GM21515 (cell line): Measurements from ENCODE around the gene YIF1A.
A peak's percentile ranks its signal among the peaks of the same experiment; 100 is the strongest.
"Not testable (repeated sequence)": the region's sequence is repeated elsewhere in the genome, so short reads cannot be mapped to it uniquely, and the experiment has no call there.

Experiments used
- ATAC-seq: cut with Tn5 transposase; IDR thresholded peaks from one replicate; pipeline ENCODE4 v1.9.1; 2021; ENCODE audit not compliant: unreplicated experiment

The YIF1A gene

GRCh38 chr11:66311965-66312548 lies 23.1 kb upstream of the YIF1A start:
- ATAC-seq = peak; percentile 55

GRCh38 chr11:66311470-66311964 lies 22.6 kb upstream of the YIF1A start:
- no peak for ATAC-seq

GRCh38 chr11:66310803-66311440 lies 22.0 kb upstream of the YIF1A start:
- not testable (repeated sequence) for ATAC-seq

GRCh38 chr11:66310324-66310723 lies 21.4 kb upstream of the YIF1A start:
- ATAC-seq = no peak

- ATAC-seq = no peak
These were observed 20.5 kb upstream of the YIF1A start for GRCh38 chr11:66309475-66309874.

- no peak for ATAC-seq
These were observed 13.7 kb upstream of the YIF1A start for GRCh38 chr11:66302656-66303055.

- ATAC-seq = no peak
These were observed 10.2 kb upstream of the YIF1A start for GRCh38 chr11:66299186-66299585.

- ATAC-seq = no peak
These were observed 8.7 kb upstream of the YIF1A start for GRCh38 chr11:66297610-66298009.

GRCh38 chr11:66294626-66295620 lies 6.0 kb upstream of the YIF1A start:
- ATAC-seq = no peak

- no peak for ATAC-seq
These were observed 5.1 kb upstream of the YIF1A start for GRCh38 chr11:66293777-66294625.

GRCh38 chr11:66293352-66293751 lies 4.4 kb upstream of the YIF1A start:
- no peak for ATAC-seq

- no peak for ATAC-seq
These were observed 3.8 kb upstream of the YIF1A start for GRCh38 chr11:66292543-66293332.

GRCh38 chr11:66291706-66292542 lies 3.0 kb upstream of the YIF1A start, which contains the start of gene TMEM151A:
TSS of gene TMEM151A (plus strand) at chr11:66291894. CDS start at chr11:66292014, 120 bp downstream.
- ATAC-seq = no peak

GRCh38 chr11:66291303-66291705 lies 2.4 kb upstream of the YIF1A start:
- no peak for ATAC-seq

GRCh38 chr11:66290330-66290621 lies 1.3 kb upstream of the YIF1A start:
- ATAC-seq = no peak

GRCh38 chr11:66289548-66290329 lies 796 bp upstream of the YIF1A start:
- ATAC-seq = peak; percentile 22

GRCh38 chr11:66287889-66288670 lies 863 bp downstream of the YIF1A start:
- ATAC-seq = no peak
